ENCODE data around the gene ALKBH1.

The ALKBH1 gene

GRCh38 chr14:77674931-77675330 lies 32.9 kb downstream of the ALKBH1 start:
- H3K36me3 ChIP-seq (replicated peaks; ENCODE audit: insufficient read depth, low read length), result no peaks in the 10 kb centered on the region; the same call in 1 of the 2 replicates
- H2AFZ ChIP-seq (ENCODE audit: low read length), result no peak overlapping the region
- H3K27me3 ChIP-seq (replicated peaks; ENCODE audit: insufficient read depth, low read length), result no peaks in the 10 kb centered on the region
- H3K27ac ChIP-seq (ENCODE audit: low read length), result no peak overlapping the region
- H3K79me2 ChIP-seq (ENCODE audit: low read length), result no peaks in the 10 kb centered on the region
- TF ChIP-seq EZH2 (optimal IDR thresholded peaks at IDR 0.05; ENCODE audit: low read depth, low read length), result no peak
- TF ChIP-seq EZH2phosphoT487 (IDR thresholded peaks at IDR 0.05; ENCODE audit: low read length), result no peak
- TF ChIP-seq CTCF (IDR thresholded peaks at IDR 0.05; ENCODE audit: low read length), result no peak
- no peaks in the 10 kb centered on the region for H3K4me1 ChIP-seq (ENCODE audit: low read length)
- no peak overlapping the region for H3K4me2 ChIP-seq (ENCODE audit: low read depth, low read length)
- H3K4me3 ChIP-seq (ENCODE audit: low read length), result no peak overlapping the region
- H3K9me3 ChIP-seq (replicated peaks; ENCODE audit: insufficient read depth, low read length), result no peaks in the 10 kb centered on the region
- H3F3A ChIP-seq (ENCODE audit: insufficient read depth, low read length), result no peaks in the 10 kb centered on the region
- no peaks in the 10 kb centered on the region for H3K9me2 ChIP-seq (replicated peaks; ENCODE audit: insufficient read depth, low read length)
- no peak overlapping the region for H3K9ac ChIP-seq (ENCODE audit: low read length)
- no peak for DNase-seq
- H4K20me1 ChIP-seq (ENCODE audit: insufficient read depth, low read length), result no peaks in the 10 kb centered on the region

- no peak for DNase-seq
- no peaks in the 10 kb centered on the region for H3K9me3 ChIP-seq (replicated peaks; ENCODE audit: insufficient read depth, low read length)
- no peaks in the 10 kb centered on the region for H4K20me1 ChIP-seq (ENCODE audit: insufficient read depth, low read length)
- H2AFZ ChIP-seq (ENCODE audit: low read length), result no peak overlapping the region
- H3K4me2 ChIP-seq (ENCODE audit: low read depth, low read length), result no peak overlapping the region
- H3K27me3 ChIP-seq (replicated peaks; ENCODE audit: insufficient read depth, low read length), result no peaks in the 10 kb centered on the region
- no peak for TF ChIP-seq CTCF (IDR thresholded peaks at IDR 0.05; ENCODE audit: low read length)
- TF ChIP-seq EZH2phosphoT487 (IDR thresholded peaks at IDR 0.05; ENCODE audit: low read length), result no peak
- TF ChIP-seq EZH2 (optimal IDR thresholded peaks at IDR 0.05; ENCODE audit: low read depth, low read length), result no peak
- H3K27ac ChIP-seq (ENCODE audit: low read length), result no peak overlapping the region
- H3K4me3 ChIP-seq (ENCODE audit: low read length), result no peak overlapping the region
- no peaks in the 10 kb centered on the region for H3K9me2 ChIP-seq (replicated peaks; ENCODE audit: insufficient read depth, low read length)
- no peaks in the 10 kb centered on the region for H3K4me1 ChIP-seq (ENCODE audit: low read length)
- H3K9ac ChIP-seq (ENCODE audit: low read length), result no peak overlapping the region
- no peaks in the 10 kb centered on the region for H3K79me2 ChIP-seq (ENCODE audit: low read length)
- no peaks in the 10 kb centered on the region for H3F3A ChIP-seq (ENCODE audit: insufficient read depth, low read length)
- no peaks in the 10 kb centered on the region; the same call in 1 of the 2 replicates for H3K36me3 ChIP-seq (replicated peaks; ENCODE audit: insufficient read depth, low read length)
These were observed 34.6 kb downstream of the ALKBH1 start for GRCh38 chr14:77673193-77673592.

- no peak overlapping the region for H3K9ac ChIP-seq (ENCODE audit: low read length)
- no peaks in the 10 kb centered on the region for H3K4me1 ChIP-seq (ENCODE audit: low read length)
- no peaks in the 10 kb centered on the region for H4K20me1 ChIP-seq (ENCODE audit: insufficient read depth, low read length)
- H3F3A ChIP-seq (ENCODE audit: insufficient read depth, low read length), result no peaks in the 10 kb centered on the region
- H3K9me3 ChIP-seq (replicated peaks; ENCODE audit: insufficient read depth, low read length), result no peaks in the 10 kb centered on the region
- no peaks in the 10 kb centered on the region for H3K9me2 ChIP-seq (replicated peaks; ENCODE audit: insufficient read depth, low read length)
- no peaks in the 10 kb centered on the region for H3K79me2 ChIP-seq (ENCODE audit: low read length)
- H3K4me3 ChIP-seq (ENCODE audit: low read length), result no peak overlapping the region
- H2AFZ ChIP-seq (ENCODE audit: low read length), result no peak overlapping the region
- TF ChIP-seq EZH2 (optimal IDR thresholded peaks at IDR 0.05; ENCODE audit: low read depth, low read length), result no peak
- TF ChIP-seq EZH2phosphoT487 (IDR thresholded peaks at IDR 0.05; ENCODE audit: low read length), result no peak
- TF ChIP-seq CTCF (IDR thresholded peaks at IDR 0.05; ENCODE audit: low read length), result no peak
- no peak overlapping the region for H3K4me2 ChIP-seq (ENCODE audit: low read depth, low read length)
- DNase-seq, result no peak
- no peaks in the 10 kb centered on the region for H3K36me3 ChIP-seq (replicated peaks; ENCODE audit: insufficient read depth, low read length)
- no peak overlapping the region for H3K27ac ChIP-seq (ENCODE audit: low read length)
- no peaks in the 10 kb centered on the region for H3K27me3 ChIP-seq (replicated peaks; ENCODE audit: insufficient read depth, low read length)
These were observed 40.5 kb downstream of the ALKBH1 start for GRCh38 chr14:77667331-77667730.

Measured in MM.1S (cell line).